K562 (cell line): ENCODE measurements around the gene CDR2L.

ENCODE experiments used
- CHD2 ChIP-seq: IDR thresholded peaks from 2 replicates; pipeline ENCODE4 v1.6.1; 2011; ENCODE audit warnings: low read depth, low read length
- CTCF ChIP-seq, 3 experiments: IDR thresholded peaks in 2 of 3; conservative IDR thresholded peaks in 1 of 3; 2 replicates each; pipeline ENCODE4 v1.5.1; 2011 to 2012; ENCODE audit warnings: low read length in 3 of 3, mild to moderate bottlenecking in 3 of 3, control low read depth in 2 of 3, improper control_type of control experiment in 1 of 3, inconsistent platforms in 1 of 3, low read depth in 1 of 3, mixed read lengths in 1 of 3, moderate library complexity in 1 of 3; ENCODE audit not compliant: insufficient read depth in 2 of 3
- DLX4 ChIP-seq: fragments of 250-450 bp; sonication (Bioruptor Pico); IDR thresholded peaks from 2 replicates; pipeline ENCODE4 v1.6.1; 2021; ENCODE audit warnings: mild to moderate bottlenecking
- JUNB ChIP-seq: fragments of 450-650 bp; formaldehyde crosslinking; conservative IDR thresholded peaks from 2 replicates; pipeline ENCODE4 v1.4.0; 2020; ENCODE audit warnings: mild to moderate bottlenecking
- NKRF ChIP-seq: fragments of 450-650 bp; IDR thresholded peaks from 2 replicates; pipeline ENCODE4 v1.6.1; 2016; ENCODE audit warnings: borderline replicate concordance
- NR2C2 ChIP-seq, 2 experiments: fragments of 200-800 bp in 1 of 2; sonication (Bioruptor generic) in 1 of 2; sonication (generic) in 1 of 2; formaldehyde crosslinking in 1 of 2; IDR thresholded peaks; 2 replicates each; pipeline versions ENCODE4 v1.6.1 to v1.8.0; 2016 to 2022; ENCODE audit warnings: mild to moderate bottlenecking in 1 of 2, missing compliant biosample characterization in 1 of 2, missing genetic modification characterization in 1 of 2, missing genetic modification reagents in 1 of 2
- RERE ChIP-seq: sonication (generic); formaldehyde crosslinking; IDR thresholded peaks from 2 replicates; pipeline ENCODE4 v1.8.0; 2023; ENCODE audit warnings: missing genetic modification reagents, mild to moderate bottlenecking, borderline replicate concordance
- ZBTB43 ChIP-seq: sonication (generic); formaldehyde crosslinking; IDR thresholded peaks from 2 replicates; pipeline ENCODE4 v1.8.0; 2023; ENCODE audit warnings: mild to moderate bottlenecking, missing genetic modification reagents
- ZMIZ1 ChIP-seq, 2 experiments: fragments of 150-350 bp in 1 of 2; IDR thresholded peaks; 2 replicates each; pipeline ENCODE4 v1.6.1; 2012 to 2016; ENCODE audit warnings: low read depth in 2 of 2, low read length in 2 of 2, mild to moderate bottlenecking in 1 of 2, moderate library complexity in 1 of 2
- ZNF124 ChIP-seq: sonication (generic); formaldehyde crosslinking; IDR thresholded peaks from 2 replicates; pipeline ENCODE4 v1.8.1; 2022; ENCODE audit warnings: missing genetic modification reagents

- TF ChIP-seq CTCF (IDR thresholded peaks at IDR 0.05 in 2 of 3, conservative IDR thresholded peaks at IDR 0.05 in 1 of 3; ENCODE audit: insufficient read depth in 2 of 3, low read depth in 1 of 3, low read length in 3 of 3) (no peak), JUNB (CRISPR knock-in tag) (no peak), CHD2 (no peak), ZNF124 (CRISPR knock-in tag) (no peak), NR2C2 (CRISPR knock-in tag; IDR thresholded peaks at IDR 0.05) (no peak), NR2C2 (tag; IDR thresholded peaks at IDR 0.05) (no peak), NKRF (no peak), ZMIZ1 (IDR thresholded peaks at IDR 0.05; ENCODE audit: low read depth in 2 of 2, low read length in 2 of 2) (no peak), RERE (CRISPR knock-in tag) (no peak), DLX4 (CRISPR knock-in tag) (no peak), ZBTB43 (no peak)
Measured at GRCh38 chr17:74946641-74947040, 40.8 kb upstream of the CDR2L start.
